IMR-90 (cell line): ENCODE data around the gene OGDHL. TPM values are rescaled to one million over a fixed set of nuclear protein-coding genes. Genes with fewer than 3 reads are reported as not detected.

ENCODE experiments used
- ATAC-seq: fragments of 200-7000 bp; cut with Tn5 transposase; 2 replicates; pipeline ENCODE4 v1.9.1; 2020; ENCODE audit warnings: low read depth, mild to moderate bottlenecking, moderate library complexity
- BruUV-seq: library from RNA; stranded (reverse); fragments of 400-500 nt; replicated peaks from 2 replicates; lab custom pipeline; 2021; lab: Mats Ljungman, UMichigan
- CTCF ChIA-PET: fragments of 300-600 bp; formaldehyde crosslinking; extraction: SDS; loops from one replicate; lab custom pipeline; 2021; ENCODE audit warnings: antibody characterized with exemption; lab: Yijun Ruan, JAX
- POLR2A ChIA-PET: fragments of 300-600 bp; sonication (Branson Sonifier 250); formaldehyde crosslinking; loops from one replicate; lab custom pipeline; 2022; ENCODE audit warnings: antibody characterized with exemption; ENCODE audit not compliant: unreplicated experiment; lab: Charles Lee
- DNase-seq: peaks from one replicate; pipeline ENCODE4 v3.0.0; 2013
- H2AFZ ChIP-seq: replicated peaks from 2 replicates; pipeline ENCODE3; 2013; ENCODE audit warnings: low read length, mild to moderate bottlenecking; ENCODE audit not compliant: poor library complexity
- H2AK5ac ChIP-seq: 2 replicates; pipeline ENCODE4 v1.6.1; 2013; ENCODE audit warnings: low read depth, low read length, inconsistent platforms
- H2AK9ac ChIP-seq: replicated peaks from 2 replicates; pipeline ENCODE3; 2013; ENCODE audit warnings: mild to moderate bottlenecking, low read depth, low read length, moderate library complexity; ENCODE audit not compliant: poor library complexity
- H2BK120ac ChIP-seq: 2 replicates; pipeline ENCODE4 v1.6.1; 2013; ENCODE audit warnings: low read depth, low read length, inconsistent platforms
- H2BK15ac ChIP-seq: 3 replicates; pipeline ENCODE4 v1.6.1; 2013; ENCODE audit warnings: low read depth, low read length, inconsistent platforms
- H2BK20ac ChIP-seq: 2 replicates; pipeline ENCODE4 v1.6.1; 2013; ENCODE audit warnings: low read depth, mild to moderate bottlenecking, inconsistent platforms, low read length, moderate library complexity
- H2BK5ac ChIP-seq: 2 replicates; pipeline ENCODE4 v1.6.1; 2013; ENCODE audit warnings: mild to moderate bottlenecking, low read depth, low read length, inconsistent platforms; ENCODE audit not compliant: poor library complexity, severe bottlenecking
- H3K14ac ChIP-seq: replicated peaks from 2 replicates; pipeline ENCODE4 v1.6.1; 2013; ENCODE audit warnings: low read depth, low read length, inconsistent platforms
- H3K18ac ChIP-seq: 2 replicates; pipeline ENCODE4 v1.6.1; 2013; ENCODE audit warnings: low read depth, low read length, control low read depth
- H3K23ac ChIP-seq: 2 replicates; pipeline ENCODE4 v1.6.1; 2013; ENCODE audit warnings: low read depth, low read length, inconsistent platforms
- H3K27ac ChIP-seq: 2 replicates; pipeline ENCODE4 v1.5.1; 2013; ENCODE audit warnings: mild to moderate bottlenecking, control low read depth, low read length; ENCODE audit not compliant: insufficient read depth
- H3K27me3 ChIP-seq: 2 replicates; pipeline ENCODE4 v1.6.1; 2013; ENCODE audit warnings: low read length; ENCODE audit not compliant: control insufficient read depth, insufficient read depth
- H3K36me3 ChIP-seq: 2 replicates; pipeline ENCODE4 v1.6.1; 2013; ENCODE audit warnings: low read length, mixed read lengths; ENCODE audit not compliant: control insufficient read depth, insufficient read depth
- H3K4ac ChIP-seq: 2 replicates; pipeline ENCODE4 v1.6.1; 2013; ENCODE audit warnings: low read depth, low read length, inconsistent platforms
- H3K4me1 ChIP-seq: 2 replicates; pipeline ENCODE4 v1.6.1; 2013; ENCODE audit warnings: low read length, mixed read lengths; ENCODE audit not compliant: control insufficient read depth, insufficient read depth
- H3K4me2 ChIP-seq: 2 replicates; pipeline ENCODE4 v1.6.1; 2013; ENCODE audit warnings: low read depth, mild to moderate bottlenecking, control low read depth, low read length, moderate library complexity
- H3K4me3 ChIP-seq: 2 replicates; pipeline ENCODE4 v1.5.1; 2013; ENCODE audit warnings: low read depth, mild to moderate bottlenecking, control low read depth, low read length, moderate library complexity; ENCODE audit not compliant: insufficient read depth
- H3K56ac ChIP-seq: 2 replicates; pipeline ENCODE4 v1.6.1; 2013; ENCODE audit warnings: low read length, inconsistent platforms; ENCODE audit not compliant: insufficient read depth; ENCODE audit errors: extremely low read depth
- H3K79me1 ChIP-seq, 2 experiments: 2 replicates each; pipeline ENCODE4 v1.6.1; 2013; ENCODE audit warnings: low read length in 2 of 2, inconsistent platforms in 1 of 2, low read depth in 1 of 2
- H3K9ac ChIP-seq: 2 replicates; pipeline ENCODE4 v1.6.1; 2013; ENCODE audit warnings: low read depth, low read length, control low read depth
- H3K9me1 ChIP-seq: 2 replicates; pipeline ENCODE4 v1.6.1; 2013; ENCODE audit warnings: low read length, inconsistent platforms; ENCODE audit not compliant: insufficient read depth
- H3K9me3 ChIP-seq: 2 replicates; pipeline ENCODE4 v1.6.1; 2013; ENCODE audit warnings: low read length; ENCODE audit not compliant: control insufficient read depth, insufficient read depth
- H4K20me1 ChIP-seq: 2 replicates; pipeline ENCODE4 v1.6.1; 2013; ENCODE audit warnings: low read length, inconsistent platforms; ENCODE audit not compliant: insufficient read depth
- H4K5ac ChIP-seq: 2 replicates; pipeline ENCODE4 v1.6.1; 2013; ENCODE audit warnings: mild to moderate bottlenecking, low read depth, low read length, control low read depth
- H4K8ac ChIP-seq, 2 experiments: 2 replicates each; pipeline ENCODE4 v1.6.1; 2013; ENCODE audit warnings: low read depth in 2 of 2, low read length in 2 of 2, control low read depth in 1 of 2, inconsistent platforms in 1 of 2
- H4K91ac ChIP-seq: 2 replicates; pipeline ENCODE4 v1.6.1; 2013; ENCODE audit warnings: low read depth, low read length, inconsistent platforms; ENCODE audit not compliant: insufficient read depth
- CHD1 ChIP-seq: IDR thresholded peaks from 2 replicates; pipeline ENCODE4 v1.6.1; 2012; ENCODE audit warnings: low read depth, low read length, improper control_type of control experiment
- MXI1 ChIP-seq: IDR thresholded peaks from 2 replicates; pipeline ENCODE4 v1.6.1; 2012; ENCODE audit warnings: low read depth, mild to moderate bottlenecking, low read length, moderate library complexity, borderline replicate concordance
- RAD21 ChIP-seq: IDR thresholded peaks from 2 replicates; pipeline ENCODE4 v1.6.1; 2012; ENCODE audit warnings: low read length, improper control_type of control experiment
- RFX5 ChIP-seq: IDR thresholded peaks from 2 replicates; pipeline ENCODE4 v1.8.0; 2012; ENCODE audit warnings: low read depth, mild to moderate bottlenecking, low read length, moderate library complexity
- WGBS, 2 experiments: methylation state at CpG; one replicate each; pipeline versions ENCODE4 v1.1.5 to v1.1.7; 2013; ENCODE audit warnings: missing lambda C conversion rate in 2 of 2; ENCODE audit not compliant: insufficient read length in 1 of 2; ENCODE audit errors: extremely low coverage in 2 of 2; 5-methylcytosine and 5-hydroxymethylcytosine counted together
- dilution Hi-C: fragments of 300-500 bp; cut with HindIII; formaldehyde crosslinking; loops from one replicate; pipeline ENCODE4 v1.14.3; 2018; ENCODE audit warnings: low sequenced_read_pairs; ENCODE audit not compliant: unreplicated experiment
- in situ Hi-C: fragments of 300-500 bp; cut with MboI; formaldehyde crosslinking; loops from 3 replicates; pipeline ENCODE4 v1.14.3; 2019; ENCODE audit warnings: low sequenced_read_pairs, inconsistent platforms, mixed read lengths
- intact Hi-C: fragments of 100-400 bp; cut with micrococcal nuclease; formaldehyde crosslinking; loops from 2 replicates; pipeline ENCODE4 v1.10.0; 2022
- polyA plus RNA-seq, 3 experiments: library from polyadenylated mRNA; depleted of rRNA; stranded (reverse); fragments of >200 nt; gene quantifications; 2 replicates each; pipeline ENCODE4 v1.2.3, GENCODE V29; 2012; ENCODE audit warnings: low replicate concordance in 1 of 3
- total RNA-seq: library from RNA; depleted of rRNA; stranded (reverse); fragments of >200 nt; gene quantifications from 2 replicates; pipeline ENCODE4 v1.2.3, GENCODE V29; 2012
- TF ChIP-seq, protein P1 (sequence below): conservative IDR thresholded peaks from 2 replicates; pipeline ENCODE4 v1.5.1; 2012; ENCODE audit warnings: mild to moderate bottlenecking, low read depth, low read length, improper control_type of control experiment

The OGDHL gene
- total and polyA plus RNA-seq, 2 of the 4 experiments (the other 2 are of a cell fraction) = 0.18 to 0.27 TPM

GRCh38 chr10:49734676-49735075 is 27.4 kb downstream of the OGDHL start:
- H3K9me3 ChIP-seq = no peaks in the 10 kb centered on the region
- no peaks in the 10 kb centered on the region for H4K20me1 ChIP-seq
- H2BK120ac ChIP-seq = no peak overlapping the region
- TF ChIP-seq RFX5 = no peak
- no peak for TF ChIP-seq RAD21
- TF ChIP-seq CHD1 = no peak
- no peak for TF ChIP-seq MXI1
- TF ChIP-seq, protein P1, sequence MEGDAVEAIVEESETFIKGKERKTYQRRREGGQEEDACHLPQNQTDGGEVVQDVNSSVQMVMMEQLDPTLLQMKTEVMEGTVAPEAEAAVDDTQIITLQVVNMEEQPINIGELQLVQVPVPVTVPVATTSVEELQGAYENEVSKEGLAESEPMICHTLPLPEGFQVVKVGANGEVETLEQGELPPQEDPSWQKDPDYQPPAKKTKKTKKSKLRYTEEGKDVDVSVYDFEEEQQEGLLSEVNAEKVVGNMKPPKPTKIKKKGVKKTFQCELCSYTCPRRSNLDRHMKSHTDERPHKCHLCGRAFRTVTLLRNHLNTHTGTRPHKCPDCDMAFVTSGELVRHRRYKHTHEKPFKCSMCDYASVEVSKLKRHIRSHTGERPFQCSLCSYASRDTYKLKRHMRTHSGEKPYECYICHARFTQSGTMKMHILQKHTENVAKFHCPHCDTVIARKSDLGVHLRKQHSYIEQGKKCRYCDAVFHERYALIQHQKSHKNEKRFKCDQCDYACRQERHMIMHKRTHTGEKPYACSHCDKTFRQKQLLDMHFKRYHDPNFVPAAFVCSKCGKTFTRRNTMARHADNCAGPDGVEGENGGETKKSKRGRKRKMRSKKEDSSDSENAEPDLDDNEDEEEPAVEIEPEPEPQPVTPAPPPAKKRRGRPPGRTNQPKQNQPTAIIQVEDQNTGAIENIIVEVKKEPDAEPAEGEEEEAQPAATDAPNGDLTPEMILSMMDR = no peak
- H2BK15ac ChIP-seq = no peak overlapping the region
- H4K5ac ChIP-seq = no peak overlapping the region
- no peak overlapping the region for H3K14ac ChIP-seq
- no peak overlapping the region for H4K8ac ChIP-seq
- H3K9ac ChIP-seq = no peak overlapping the region
- H2BK5ac ChIP-seq = no peak overlapping the region
- no peak overlapping the region for H4K91ac ChIP-seq
- H3K4me3 ChIP-seq = no peak overlapping the region
- H3K4me2 ChIP-seq = no peak overlapping the region
- H2AK5ac ChIP-seq = no peak overlapping the region
- POLR2A ChIA-PET = no interaction called here
- no peak overlapping the region for H3K18ac ChIP-seq
- no peak overlapping the region for H2AK9ac ChIP-seq
- no peaks in the 10 kb centered on the region for H3K36me3 ChIP-seq
- CTCF ChIA-PET = no interaction called here
- no peak overlapping the region for H2AFZ ChIP-seq
- no peak overlapping the region for H3K4ac ChIP-seq
- 63% methylated on average over 7 of the region's 10 CpGs; no CpG with 5 or more reads in 1 of the 2 experiments for WGBS, 2 experiments
- no peak for ATAC-seq
- in situ Hi-C loops (no loop called here), intact Hi-C loops (no loop called here), dilution Hi-C loops (no loop called here)
- H3K79me1 ChIP-seq = no peaks in the 10 kb centered on the region
- BruUV-seq = no TSS peak
- DNase-seq = no peak
- H3K23ac ChIP-seq = no peak overlapping the region
- no peaks in the 10 kb centered on the region for H3K9me1 ChIP-seq
- no peak overlapping the region for H3K56ac ChIP-seq
- no peaks in the 10 kb centered on the region for H3K4me1 ChIP-seq
- H3K27ac ChIP-seq = no peak overlapping the region
- H3K27me3 ChIP-seq = no peaks in the 10 kb centered on the region
- no peak overlapping the region for H2BK20ac ChIP-seq
